T1000 (cell line): ENCODE measurements around the gene ARHGAP22.

ENCODE experiments used
- DNase-seq: peaks from one replicate; lab custom pipeline; 2025; ENCODE audit warnings: mixed read lengths; lab: John Stamatoyannopoulos, UW

The ARHGAP22 gene

GRCh38 chr10:48418189-48418788, 186.6 kb downstream of the ARHGAP22 start:
- no peak for DNase-seq

- no peak for DNase-seq
These were observed 187.5 kb downstream of the ARHGAP22 start for GRCh38 chr10:48417374-48417773.

GRCh38 chr10:48416584-48417232, 188.2 kb downstream of the ARHGAP22 start:
- DNase-seq: no peak

- no peak for DNase-seq
These were observed 190.1 kb downstream of the ARHGAP22 start for GRCh38 chr10:48414778-48415177.

GRCh38 chr10:48414160-48414559, 190.7 kb downstream of the ARHGAP22 start:
- no peak for DNase-seq

- no peak for DNase-seq
These were observed 191.9 kb downstream of the ARHGAP22 start for GRCh38 chr10:48412933-48413332.

GRCh38 chr10:48412081-48412480, 192.8 kb downstream of the ARHGAP22 start:
- DNase-seq: no peak

- no peak for DNase-seq
These were observed 193.4 kb downstream of the ARHGAP22 start for GRCh38 chr10:48411510-48411909.

- DNase-seq: no peak
These were observed 194.4 kb downstream of the ARHGAP22 start for GRCh38 chr10:48410503-48410902.

- no peak for DNase-seq
These were observed 198.2 kb downstream of the ARHGAP22 start for GRCh38 chr10:48406658-48407057.

GRCh38 chr10:48406204-48406603, 198.7 kb downstream of the ARHGAP22 start:
- DNase-seq: peak; percentile 26

GRCh38 chr10:48404646-48405045, 200.2 kb downstream of the ARHGAP22 start:
- DNase-seq: no peak

GRCh38 chr10:48400850-48401220, 204.0 kb downstream of the ARHGAP22 start:
- DNase-seq: no peak

- DNase-seq: no peak
These were observed 204.6 kb downstream of the ARHGAP22 start for GRCh38 chr10:48400129-48400849.

- DNase-seq: no peak
These were observed 205.3 kb downstream of the ARHGAP22 start for GRCh38 chr10:48399551-48399950.

- DNase-seq: no peak
These were observed 205.8 kb downstream of the ARHGAP22 start for GRCh38 chr10:48399056-48399541.

GRCh38 chr10:48398261-48398660, 206.6 kb downstream of the ARHGAP22 start:
- no peak for DNase-seq
